ENCODE results near the gene NOL7.

The NOL7 gene

GRCh38 chr6:13593103-13593502, 22.0 kb upstream of the NOL7 start:
- Histone ChIP-seq H3K36me3 (ENCODE audit: control insufficient read depth in 5 of 5, insufficient read depth in 5 of 5, low read length in 5 of 5) (peaks cover 13 to 71% (median 51%) of the 10 kb centered on the region in 5 donors), H3K4me1 (ENCODE audit: control insufficient read depth in 5 of 5, insufficient read depth in 5 of 5, low read length in 5 of 5) (no peaks in the 10 kb centered on the region), H3K27me3 (ENCODE audit: control insufficient read depth in 5 of 5, insufficient read depth in 4 of 5, low read length in 5 of 5) (no peaks in the 10 kb centered on the region), H3K9ac (ENCODE audit: low read length in 5 of 5) (no peak overlapping the region), H3K27ac (ENCODE audit: low read depth, low read length) (no peak overlapping the region), H3K4me3 (ENCODE audit: low read depth in 1 of 5, low read length in 5 of 5) (no peak overlapping the region), H3K9me3 (ENCODE audit: control insufficient read depth in 5 of 5, low read length in 5 of 5) (no peaks in the 10 kb centered on the region)

DNA sequence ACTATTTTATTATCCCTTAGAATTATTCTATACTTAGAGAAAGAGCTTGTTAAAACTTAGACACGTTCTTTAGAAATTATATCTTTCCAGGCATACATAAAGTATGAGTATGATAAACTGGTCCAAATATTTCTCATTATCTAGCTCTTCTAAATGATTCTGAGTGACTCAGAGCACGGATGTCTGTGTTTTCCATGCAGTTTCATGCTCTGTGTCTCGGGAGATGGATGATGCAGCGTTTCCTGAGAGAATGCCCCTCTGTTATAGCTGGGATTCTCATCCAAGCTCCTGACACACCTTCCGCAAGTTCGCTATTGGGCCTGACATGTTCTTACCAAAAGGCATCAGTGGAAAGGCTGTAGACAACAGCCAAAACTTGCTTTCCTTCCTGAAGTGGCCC, 21.4 kb upstream of the NOL7 start:
- no peak overlapping the region for H3K9ac ChIP-seq (ENCODE audit: low read length in 5 of 5)
- no peaks in the 10 kb centered on the region for H3K27me3 ChIP-seq (ENCODE audit: control insufficient read depth in 5 of 5, insufficient read depth in 4 of 5, low read length in 5 of 5)
- H3K4me3 ChIP-seq (ENCODE audit: low read depth in 1 of 5, low read length in 5 of 5) = no peak overlapping the region
- H3K9me3 ChIP-seq (ENCODE audit: control insufficient read depth in 5 of 5, low read length in 5 of 5) = no peaks in the 10 kb centered on the region
- H3K4me1 ChIP-seq (ENCODE audit: control insufficient read depth in 5 of 5, insufficient read depth in 5 of 5, low read length in 5 of 5) = no peaks in the 10 kb centered on the region
- H3K36me3 ChIP-seq (ENCODE audit: control insufficient read depth in 5 of 5, insufficient read depth in 5 of 5, low read length in 5 of 5) = peaks cover 10 to 74% (median 51%) of the 10 kb centered on the region in 5 donors
- H3K27ac ChIP-seq (ENCODE audit: low read depth, low read length) = no peak overlapping the region

DNA sequence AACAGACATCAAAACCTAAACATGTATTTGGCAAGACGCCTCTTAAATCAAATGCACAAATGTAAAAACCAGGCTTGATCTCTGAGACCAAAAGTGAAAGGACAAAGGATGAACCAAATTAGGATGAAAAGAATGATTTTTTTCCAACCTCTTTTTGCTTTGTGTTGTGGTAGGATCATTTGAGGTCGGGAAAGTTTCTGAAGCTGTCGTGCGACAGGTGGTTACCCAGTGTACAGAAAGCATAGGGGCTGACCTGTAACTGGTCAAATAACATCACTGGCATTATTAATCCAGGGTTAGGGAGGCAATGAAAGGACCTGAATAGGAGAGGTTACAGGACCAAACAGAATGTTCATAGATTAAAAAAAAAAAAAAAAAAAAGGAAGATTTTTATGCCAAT, 18.1 kb upstream of the NOL7 start:
- Histone ChIP-seq H3K4me3 (ENCODE audit: low read depth in 1 of 5, low read length in 5 of 5) (no peak overlapping the region), H3K9me3 (ENCODE audit: control insufficient read depth in 5 of 5, low read length in 5 of 5) (no peaks in the 10 kb centered on the region), H3K27me3 (ENCODE audit: control insufficient read depth in 5 of 5, insufficient read depth in 4 of 5, low read length in 5 of 5) (no peaks in the 10 kb centered on the region), H3K27ac (ENCODE audit: low read depth, low read length) (no peak overlapping the region), H3K4me1 (ENCODE audit: control insufficient read depth in 5 of 5, insufficient read depth in 5 of 5, low read length in 5 of 5) (no peaks in the 10 kb centered on the region), H3K9ac (ENCODE audit: low read length in 5 of 5) (no peak overlapping the region), H3K36me3 (ENCODE audit: control insufficient read depth in 5 of 5, insufficient read depth in 5 of 5, low read length in 5 of 5) (peaks cover 29 to 73% (median 50%) of the 10 kb centered on the region in 5 donors)

GRCh38 chr6:13600036-13600435, 15.1 kb upstream of the NOL7 start:
- Histone ChIP-seq H3K9me3 (ENCODE audit: control insufficient read depth in 5 of 5, low read length in 5 of 5) (no peaks in the 10 kb centered on the region), H3K27ac (ENCODE audit: low read depth, low read length) (no peak overlapping the region), H3K36me3 (ENCODE audit: control insufficient read depth in 5 of 5, insufficient read depth in 5 of 5, low read length in 5 of 5) (peaks cover 35 to 60% (median 42%) of the 10 kb centered on the region in 5 donors), H3K27me3 (ENCODE audit: control insufficient read depth in 5 of 5, insufficient read depth in 4 of 5, low read length in 5 of 5) (no peaks in the 10 kb centered on the region), H3K4me1 (ENCODE audit: control insufficient read depth in 5 of 5, insufficient read depth in 5 of 5, low read length in 5 of 5) (no peaks in the 10 kb centered on the region), H3K4me3 (ENCODE audit: low read depth in 1 of 5, low read length in 5 of 5) (no peak overlapping the region), H3K9ac (ENCODE audit: low read length in 5 of 5) (no peak overlapping the region)

DNA sequence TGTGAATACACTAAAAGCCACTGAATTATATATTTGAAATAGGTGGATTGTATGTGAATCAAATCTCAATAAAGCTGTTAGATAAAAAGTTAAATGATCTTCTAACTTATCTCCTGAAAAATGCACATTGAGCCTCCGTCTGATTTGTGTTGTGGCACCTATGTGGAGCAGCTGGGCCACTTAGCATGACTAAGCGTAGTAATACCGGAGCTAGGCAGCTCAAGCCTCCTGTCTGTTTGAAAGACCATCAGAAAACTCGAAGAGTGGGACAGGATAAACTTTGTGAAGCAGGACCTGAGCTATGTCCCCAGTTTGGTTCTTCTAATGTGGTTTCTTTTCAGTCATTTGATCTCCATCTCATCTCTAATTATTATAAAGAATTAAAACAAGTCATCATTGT, 11.0 kb upstream of the NOL7 start:
- Histone ChIP-seq H3K9me3 (ENCODE audit: control insufficient read depth in 5 of 5, low read length in 5 of 5) (no peaks in the 10 kb centered on the region), H3K27ac (ENCODE audit: low read depth, low read length) (no peak overlapping the region), H3K27me3 (ENCODE audit: control insufficient read depth in 5 of 5, insufficient read depth in 4 of 5, low read length in 5 of 5) (no peaks in the 10 kb centered on the region), H3K9ac (ENCODE audit: low read length in 5 of 5) (no peak overlapping the region), H3K36me3 (ENCODE audit: control insufficient read depth in 5 of 5, insufficient read depth in 5 of 5, low read length in 5 of 5) (peaks cover 20 to 33% (median 27%) of the 10 kb centered on the region in 5 donors), H3K4me3 (ENCODE audit: low read depth in 1 of 5, low read length in 5 of 5) (no peak overlapping the region), H3K4me1 (ENCODE audit: control insufficient read depth in 5 of 5, insufficient read depth in 5 of 5, low read length in 5 of 5) (no peaks in the 10 kb centered on the region)

DNA sequence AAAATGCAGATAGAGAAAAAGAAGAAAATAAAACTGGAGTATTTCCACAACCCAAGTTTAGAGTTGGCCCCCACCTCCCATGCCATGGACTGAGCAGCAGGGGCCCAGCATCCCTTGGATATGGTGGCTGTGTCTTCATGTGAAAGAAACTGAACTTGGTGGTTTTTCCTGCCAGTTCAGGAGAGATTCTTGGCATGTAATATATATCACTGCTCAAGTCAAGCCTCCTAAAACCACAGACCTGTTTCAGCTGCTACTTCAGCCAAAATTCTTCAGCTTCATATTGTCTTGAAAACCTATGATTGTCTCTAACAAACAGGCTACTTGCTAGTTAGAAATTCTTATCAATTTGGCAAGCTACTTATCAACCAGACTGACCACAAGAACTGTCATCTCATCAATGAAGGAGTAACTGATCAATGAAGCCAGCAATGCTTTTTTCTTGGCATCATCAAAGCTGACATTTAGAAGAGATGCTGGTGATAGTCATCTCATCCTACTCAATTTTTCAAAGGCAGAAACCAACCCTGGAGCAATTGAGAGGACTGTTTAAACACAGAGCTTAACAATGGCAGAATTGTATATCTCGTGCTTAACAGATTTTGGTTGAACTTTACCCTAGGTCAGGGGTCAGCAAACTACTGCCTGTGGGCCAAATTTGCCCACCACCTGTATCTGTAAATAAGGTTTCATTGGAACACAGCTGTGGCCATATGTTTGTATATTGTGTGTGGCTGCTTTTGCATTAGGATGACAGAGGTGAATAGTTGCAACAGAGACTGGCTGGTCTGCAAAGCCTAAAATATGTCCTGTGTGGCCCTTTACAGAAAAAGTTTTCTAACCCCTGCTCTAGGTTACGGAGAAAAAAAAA, 10.4 kb upstream of the NOL7 start:
- H3K9ac ChIP-seq (ENCODE audit: low read length in 5 of 5) = no peak overlapping the region
- H3K27ac ChIP-seq (ENCODE audit: low read depth, low read length) = no peak overlapping the region

DNA sequence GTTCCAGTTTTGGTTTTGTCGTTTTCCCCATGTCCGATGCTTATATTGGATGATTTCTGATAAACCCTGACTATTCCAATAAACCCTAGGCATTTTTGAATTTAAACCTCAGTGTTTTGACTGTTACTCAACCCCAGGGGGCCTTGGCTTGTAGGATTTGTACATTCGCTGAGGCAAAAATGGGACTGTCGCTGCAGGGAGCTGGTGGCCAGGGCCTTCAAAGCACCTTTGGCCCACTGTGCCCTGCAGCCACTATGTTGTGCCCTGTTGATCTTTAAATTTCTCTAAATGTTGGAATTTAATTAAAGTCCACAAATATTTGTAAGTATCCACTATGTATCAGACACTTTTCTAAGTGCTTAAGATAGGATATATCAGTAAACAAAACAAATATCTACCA, 9.5 kb upstream of the NOL7 start:
- Histone ChIP-seq H3K9ac (ENCODE audit: low read length in 5 of 5) (no peak overlapping the region), H3K4me1 (ENCODE audit: control insufficient read depth in 5 of 5, insufficient read depth in 5 of 5, low read length in 5 of 5) (peaks cover 0 to 3% (median 0%) of the 10 kb centered on the region in 5 donors), H3K4me3 (ENCODE audit: low read depth in 1 of 5, low read length in 5 of 5) (no peak overlapping the region), H3K27ac (ENCODE audit: low read depth, low read length) (no peak overlapping the region), H3K36me3 (ENCODE audit: control insufficient read depth in 5 of 5, insufficient read depth in 5 of 5, low read length in 5 of 5) (peaks cover 16 to 29% (median 20%) of the 10 kb centered on the region in 5 donors), H3K9me3 (ENCODE audit: control insufficient read depth in 5 of 5, low read length in 5 of 5) (no peaks in the 10 kb centered on the region), H3K27me3 (ENCODE audit: control insufficient read depth in 5 of 5, insufficient read depth in 4 of 5, low read length in 5 of 5) (no peaks in the 10 kb centered on the region)

More for the DNA sequence above, 10.4 kb upstream of the NOL7 start:
- H3K9me3 ChIP-seq (ENCODE audit: control insufficient read depth in 5 of 5, low read length in 5 of 5) = no peaks in the 10 kb centered on the region
- H3K4me3 ChIP-seq (ENCODE audit: low read depth in 1 of 5, low read length in 5 of 5) = no peak overlapping the region
- H3K27me3 ChIP-seq (ENCODE audit: control insufficient read depth in 5 of 5, insufficient read depth in 4 of 5, low read length in 5 of 5) = no peaks in the 10 kb centered on the region
- peaks cover 17 to 31% (median 25%) of the 10 kb centered on the region in 5 donors for H3K36me3 ChIP-seq (ENCODE audit: control insufficient read depth in 5 of 5, insufficient read depth in 5 of 5, low read length in 5 of 5)
- no peaks in the 10 kb centered on the region for H3K4me1 ChIP-seq (ENCODE audit: control insufficient read depth in 5 of 5, insufficient read depth in 5 of 5, low read length in 5 of 5)

DNA sequence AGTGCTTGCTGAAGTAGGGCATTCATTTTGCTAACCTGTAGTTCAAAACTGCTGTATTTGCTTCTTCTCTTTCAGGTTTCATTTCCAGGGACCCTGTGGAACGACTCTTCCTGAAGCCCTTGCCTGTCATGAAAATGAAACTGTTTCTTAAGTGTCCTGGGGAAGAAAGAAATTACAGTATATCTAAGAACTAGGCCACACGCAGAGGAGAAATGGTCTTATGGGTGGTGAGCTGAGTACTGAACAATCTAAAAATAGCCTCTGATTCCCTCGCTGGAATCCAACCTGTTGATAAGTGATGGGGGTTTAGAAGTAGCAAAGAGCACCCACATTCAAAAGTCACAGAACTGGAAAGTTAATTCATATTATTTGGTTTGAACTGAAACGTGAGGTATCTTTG, 3.4 kb upstream of the NOL7 start:
- Histone ChIP-seq H3K36me3 (ENCODE audit: control insufficient read depth in 5 of 5, insufficient read depth in 5 of 5, low read length in 5 of 5) (peaks cover 0 to 12% (median 2%) of the 10 kb centered on the region in 5 donors), H3K4me1 (ENCODE audit: control insufficient read depth in 5 of 5, insufficient read depth in 5 of 5, low read length in 5 of 5) (peaks cover 3 to 25% (median 22%) of the 10 kb centered on the region in 5 donors), H3K9ac (ENCODE audit: low read length in 5 of 5) (no peak overlapping the region), H3K4me3 (ENCODE audit: low read depth in 1 of 5, low read length in 5 of 5) (no peak overlapping the region), H3K9me3 (ENCODE audit: control insufficient read depth in 5 of 5, low read length in 5 of 5) (no peaks in the 10 kb centered on the region), H3K27me3 (ENCODE audit: control insufficient read depth in 5 of 5, insufficient read depth in 4 of 5, low read length in 5 of 5) (no peaks in the 10 kb centered on the region), H3K27ac (ENCODE audit: low read depth, low read length) (no peak overlapping the region)

DNA sequence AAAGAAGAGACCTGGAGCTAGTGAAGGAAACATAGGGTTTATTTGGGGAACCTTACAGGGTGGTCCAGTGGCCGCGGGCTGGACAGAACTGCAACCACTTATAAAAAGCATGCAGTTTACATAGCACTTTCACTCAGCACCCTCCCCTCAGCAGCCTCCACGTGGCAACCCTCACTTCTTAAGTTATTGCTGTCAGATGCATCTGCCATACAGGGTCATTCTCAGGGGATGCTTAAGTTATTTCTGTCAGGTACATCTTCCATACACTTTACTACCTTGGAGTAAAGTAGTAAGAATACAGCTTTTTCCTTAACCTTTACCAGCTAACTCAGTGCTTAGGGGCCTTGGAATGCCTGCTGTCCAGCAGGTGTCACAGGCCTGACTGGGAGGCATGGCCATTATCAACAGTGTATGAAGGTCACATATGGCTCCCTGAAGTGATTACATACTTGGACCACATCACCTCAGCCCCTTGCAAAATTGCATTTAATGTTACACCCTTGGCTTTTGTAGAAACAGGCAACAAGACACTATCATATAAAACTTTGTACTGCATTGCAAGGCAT, 2.0 kb upstream of the NOL7 start:
- Histone ChIP-seq H3K27me3 (ENCODE audit: control insufficient read depth in 5 of 5, insufficient read depth in 4 of 5, low read length in 5 of 5) (no peaks in the 10 kb centered on the region), H3K9ac (ENCODE audit: low read length in 5 of 5) (no peak overlapping the region), H3K36me3 (ENCODE audit: control insufficient read depth in 5 of 5, insufficient read depth in 5 of 5, low read length in 5 of 5) (peaks cover 8 to 23% (median 11%) of the 10 kb centered on the region in 5 donors), H3K4me3 (ENCODE audit: low read depth in 1 of 5, low read length in 5 of 5) (no peak overlapping the region), H3K4me1 (ENCODE audit: control insufficient read depth in 5 of 5, insufficient read depth in 5 of 5, low read length in 5 of 5) (peaks cover 3 to 27% (median 24%) of the 10 kb centered on the region in 5 donors), H3K27ac (ENCODE audit: low read depth, low read length) (no peak overlapping the region), H3K9me3 (ENCODE audit: control insufficient read depth in 5 of 5, low read length in 5 of 5) (no peaks in the 10 kb centered on the region)
